HUDEP-2 (cell line): ENCODE data around the gene COPA.
"Not testable (repeated sequence)": the region's sequence is repeated elsewhere in the genome, so short reads cannot be mapped to it uniquely, and the experiment has no call there.

Experiments
- DNase-seq, 76 experiments: peaks; one replicate each; lab custom pipeline; 2025; ENCODE audit not compliant: unreplicated experiment in 76 of 76; lab: John Stamatoyannopoulos, UW

COPA gene

DNA sequence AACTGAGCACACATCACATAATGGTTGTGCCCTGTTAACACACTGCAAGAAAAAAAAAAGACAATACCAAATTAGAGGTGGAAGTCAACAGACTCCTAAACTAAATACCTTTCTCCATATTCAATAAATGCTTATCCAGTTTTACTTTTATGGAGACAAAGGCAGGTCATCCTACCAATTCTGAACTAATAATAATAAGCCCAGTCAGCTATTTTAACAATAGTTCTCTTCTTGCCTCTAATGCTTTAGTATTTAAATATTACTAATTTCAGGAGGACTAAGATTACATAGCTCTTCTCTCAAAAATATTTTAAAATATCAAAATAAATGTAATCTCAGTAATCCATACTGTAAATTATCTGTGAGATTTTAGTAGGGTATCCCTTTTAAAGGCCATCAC lies 10.5 kb downstream of the COPA start:
- no peak for DNase-seq

DNA sequence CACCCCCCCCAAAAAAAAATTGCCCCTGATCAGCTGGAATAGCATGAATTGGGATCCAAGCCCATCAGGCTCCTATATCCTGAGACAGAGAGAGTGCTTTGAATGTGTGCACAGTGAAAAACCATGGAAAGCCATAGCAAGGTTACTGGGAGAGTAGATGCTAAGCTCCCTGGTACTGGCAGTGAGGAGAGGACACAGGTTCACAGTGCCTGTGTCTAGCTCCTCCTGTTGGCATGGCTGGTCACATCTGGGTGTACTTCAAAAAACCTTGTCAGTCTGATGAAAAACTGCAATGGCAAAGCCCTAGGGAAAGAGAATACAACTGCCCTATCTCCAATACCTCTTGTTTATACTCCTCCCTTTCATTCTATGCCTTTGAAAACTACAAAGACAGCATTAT lies 12.9 kb downstream of the COPA start:
- peak in 3 of 76 experiments; percentile 4 to 8 (median 8) for DNase-seq

DNA sequence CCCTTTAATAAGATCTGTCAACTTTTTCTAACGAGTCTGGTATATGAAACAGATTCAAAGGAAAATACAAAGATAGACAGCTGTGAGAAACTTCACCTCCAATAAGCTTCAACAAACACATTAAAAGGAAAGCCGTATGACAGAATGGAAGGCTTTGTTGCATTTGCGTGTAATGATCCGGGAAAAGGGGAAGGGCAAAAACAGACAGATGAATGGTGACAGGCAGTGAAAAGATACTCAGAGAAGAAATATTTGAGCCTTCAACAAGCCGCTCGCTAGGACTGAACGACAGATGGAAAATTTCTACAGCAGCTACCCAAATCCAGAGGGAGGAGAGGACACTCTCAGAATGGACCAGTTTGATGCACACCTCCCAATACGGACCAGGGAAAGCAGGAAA lies 14.9 kb downstream of the COPA start:
- no peak for DNase-seq

DNA sequence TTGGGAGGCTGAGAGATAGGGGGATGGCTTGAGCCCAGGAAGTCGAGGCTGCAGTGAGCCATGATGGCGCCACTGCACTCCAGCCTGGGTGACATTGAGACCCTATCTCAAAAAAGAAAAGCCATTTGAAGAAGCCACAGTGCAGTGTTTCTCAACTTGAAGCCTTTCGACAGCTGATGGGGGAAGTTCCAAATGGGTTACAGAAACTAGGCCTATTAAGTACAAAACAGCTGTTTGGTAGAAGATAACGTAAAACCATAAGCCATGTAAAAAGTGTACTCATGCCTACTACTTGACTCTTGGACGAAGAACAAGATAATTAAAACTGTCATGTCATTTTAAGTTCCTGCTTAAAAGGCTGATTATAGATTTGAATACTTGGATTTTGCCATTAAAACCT lies 16.6 kb downstream of the COPA start:
- peak in 21 of 76 experiments; percentile 10 to 70 (median 34) for DNase-seq

DNA sequence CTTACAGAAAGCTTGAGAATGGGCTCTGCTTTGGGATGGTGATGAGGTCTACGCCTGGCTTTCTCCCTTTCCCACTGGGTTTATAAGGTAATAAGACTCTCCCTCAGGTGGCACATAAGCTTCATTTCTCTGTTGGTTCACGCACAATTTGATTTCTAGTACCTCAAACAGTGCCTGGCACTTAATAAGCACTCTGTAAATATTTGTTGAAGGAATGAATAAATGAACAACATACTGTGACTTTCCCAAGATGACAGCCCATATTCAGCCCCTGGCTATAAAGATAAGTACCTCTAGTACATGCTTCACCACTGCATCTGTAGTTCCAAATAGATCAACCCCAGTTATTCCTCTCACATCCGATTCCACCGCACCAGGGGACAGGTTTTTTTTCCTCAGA lies 17.8 kb downstream of the COPA start:
- DNase-seq, result no peak

DNA sequence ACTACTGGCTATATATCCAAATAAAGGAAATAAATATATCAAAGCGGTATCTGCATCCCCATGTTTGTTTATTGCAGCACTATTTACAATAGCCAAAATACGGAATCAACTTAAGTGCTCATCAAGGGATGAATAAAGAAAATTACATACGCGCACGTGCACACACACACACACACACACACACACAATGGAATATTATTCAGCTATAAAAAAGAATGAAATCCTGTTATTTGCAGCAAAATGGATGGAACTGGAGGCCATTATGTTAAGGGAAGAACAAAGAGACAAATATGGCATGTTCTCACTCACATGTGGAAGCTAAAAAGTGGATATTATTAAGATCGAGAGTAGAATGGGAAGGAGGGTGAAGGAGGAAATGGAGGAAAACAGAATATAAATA lies 20.2 kb downstream of the COPA start:
- DNase-seq, result no peak

DNA sequence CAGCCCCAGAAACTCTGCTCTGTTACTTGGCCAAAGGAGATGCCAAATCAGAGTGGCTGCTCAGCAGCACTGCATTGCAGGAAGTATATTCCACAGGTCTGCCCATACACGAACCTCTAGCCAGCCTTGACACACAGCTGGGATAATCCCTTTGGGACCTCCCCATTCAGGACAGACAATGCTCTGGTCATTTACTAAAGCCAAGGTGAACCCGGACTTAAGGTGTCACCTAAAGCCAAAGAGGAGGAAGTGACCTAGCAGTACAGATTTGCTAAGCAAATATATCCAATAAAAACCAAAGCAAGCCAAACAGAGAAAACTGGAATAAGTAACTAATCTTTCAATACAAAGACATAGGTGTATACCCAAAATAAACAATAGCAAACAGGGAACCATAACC lies 27.7 kb downstream of the COPA start:
- no peak for DNase-seq

DNA sequence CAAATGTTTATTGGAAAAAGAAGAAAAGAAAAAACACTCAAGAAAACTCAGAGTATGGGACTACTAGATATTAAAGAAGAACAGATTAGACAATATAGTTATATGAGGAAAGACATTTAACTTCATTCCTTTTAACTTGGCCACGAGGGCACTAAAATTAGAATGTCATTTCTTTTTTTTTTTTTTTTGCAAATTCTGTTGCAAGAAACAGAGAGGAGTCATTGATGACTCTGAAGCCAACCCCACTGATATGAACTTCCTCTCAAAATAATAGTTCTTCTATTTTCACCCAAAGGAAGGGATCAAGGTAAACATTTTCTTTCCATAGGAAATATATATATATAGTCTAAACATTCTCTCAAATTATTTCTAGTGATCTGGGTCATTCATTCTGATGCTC lies 33.5 kb downstream of the COPA start:
- DNase-seq, result no peak

DNA sequence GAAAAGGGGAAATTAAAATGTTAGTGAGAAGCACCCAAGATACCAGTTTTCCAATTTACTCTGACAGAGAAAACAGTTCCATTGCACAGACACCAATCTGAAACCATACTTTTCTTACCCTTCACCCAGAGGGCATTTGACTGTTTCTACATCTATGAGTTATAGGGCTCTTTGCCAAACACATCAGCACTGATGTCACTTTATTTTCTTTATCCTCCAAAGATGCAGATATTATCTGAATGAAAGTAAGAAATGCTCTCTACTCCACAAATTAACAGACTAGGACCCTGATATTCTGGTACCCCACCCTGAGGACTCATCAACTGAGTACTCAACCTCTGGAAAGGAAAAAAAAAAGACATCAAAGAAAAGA lies 33.9 kb downstream of the COPA start:
- DNase-seq, result no peak

DNA sequence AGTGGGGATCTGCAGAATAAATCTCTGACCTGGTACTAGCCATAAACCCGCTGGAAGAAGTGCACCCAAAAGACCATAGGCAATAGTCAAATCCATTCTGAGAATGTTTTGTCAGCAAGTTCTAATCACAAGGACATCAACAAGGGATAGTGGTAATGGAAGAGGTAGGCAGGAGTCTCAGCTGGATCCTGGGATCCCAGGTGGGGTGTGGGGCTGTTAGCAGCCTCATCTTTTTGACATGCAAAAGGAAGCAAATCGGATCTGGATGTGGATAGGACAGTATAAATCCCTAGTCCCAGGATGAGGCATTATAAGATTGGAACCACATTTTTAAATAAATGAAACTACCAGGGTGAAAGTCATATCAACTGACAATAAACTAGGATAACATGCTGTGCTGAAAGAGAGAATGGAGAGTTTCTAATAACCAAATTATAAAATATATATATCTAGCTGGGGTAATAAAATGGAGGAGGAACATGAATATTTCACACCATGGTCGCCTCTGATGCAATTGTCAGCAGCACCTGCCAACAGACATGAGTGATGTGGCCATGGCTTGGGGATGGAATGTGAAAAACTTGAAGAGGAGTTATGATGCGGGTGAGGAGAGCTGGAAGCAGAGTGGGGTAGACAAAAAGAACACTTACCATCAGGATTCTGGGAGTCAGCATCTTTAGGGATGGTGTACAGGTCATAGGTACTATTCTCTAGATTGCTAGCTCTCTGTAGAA lies 34.4 kb downstream of the COPA start:
- no peak for DNase-seq

DNA sequence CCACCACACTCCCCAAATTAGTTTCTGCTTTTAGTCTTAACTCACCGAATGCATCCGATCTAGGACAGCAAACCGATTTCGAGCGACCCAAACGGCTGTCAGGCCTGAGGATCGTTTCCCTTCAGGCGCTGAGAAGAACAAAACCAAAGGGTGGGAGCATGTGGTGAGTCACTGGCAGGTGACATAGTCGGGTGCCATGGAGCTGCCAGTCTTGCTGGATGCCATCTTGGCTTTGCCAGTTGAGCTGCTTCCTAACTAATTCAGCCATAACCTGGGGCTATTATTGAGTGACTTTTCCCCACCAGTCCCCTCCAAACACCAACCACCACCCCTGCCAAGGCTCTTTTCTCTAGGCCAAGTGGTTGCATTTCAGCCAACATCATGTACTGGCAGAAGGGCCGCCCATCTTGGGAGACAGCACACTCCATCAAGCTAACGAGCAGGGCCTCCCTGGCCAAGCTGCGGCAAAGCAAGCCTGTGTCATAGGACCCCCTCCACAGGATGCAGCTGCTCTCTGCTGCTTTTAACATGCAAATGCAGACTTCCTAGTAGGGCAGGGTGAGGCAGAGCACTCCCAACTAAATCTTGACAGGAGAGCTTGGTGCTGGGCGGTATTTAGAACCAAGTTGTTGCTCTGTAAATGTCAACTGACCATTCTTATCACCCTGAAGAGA lies 35.8 kb downstream of the COPA start:
- no peak for DNase-seq

DNA sequence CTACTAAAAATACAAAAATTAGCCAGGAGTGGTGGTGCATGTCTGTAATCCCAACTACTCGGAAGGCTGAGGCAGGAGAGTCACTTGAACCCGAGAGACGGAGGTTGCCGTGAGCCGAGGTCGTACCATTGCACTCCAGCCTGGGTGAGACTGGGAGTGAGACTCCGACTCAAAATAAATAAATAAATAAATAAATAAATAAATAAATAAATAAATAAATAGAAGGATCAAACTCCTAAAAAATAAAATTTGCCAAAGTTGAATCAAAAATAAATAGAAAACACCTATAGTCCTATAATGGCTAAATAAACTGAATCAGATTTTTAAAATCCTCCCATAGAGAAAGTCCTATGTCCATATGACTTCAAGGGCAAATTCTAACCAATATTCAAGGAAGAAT lies 42.9 kb downstream of the COPA start:
- DNase-seq, result no peak

DNA sequence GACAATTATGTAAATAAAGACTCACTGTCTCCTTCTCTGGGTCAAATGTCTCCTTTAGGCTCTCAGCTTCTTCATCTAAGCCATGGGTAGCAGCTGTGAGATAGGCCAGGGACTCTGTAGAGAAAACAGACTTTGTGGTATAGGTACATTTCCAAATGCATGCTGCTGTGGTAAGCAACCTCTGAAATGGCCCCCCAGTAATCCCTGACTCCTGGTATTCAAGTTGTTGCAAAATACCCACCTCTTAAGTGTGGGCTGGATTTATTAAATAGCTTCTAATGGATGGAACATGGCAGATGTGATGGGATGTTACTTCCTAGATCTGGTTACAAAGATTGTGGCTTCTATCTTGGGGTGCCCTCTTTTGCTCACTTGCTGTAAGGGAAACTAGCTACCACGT lies 47.0 kb downstream of the COPA start:
- no peak for DNase-seq

DNA sequence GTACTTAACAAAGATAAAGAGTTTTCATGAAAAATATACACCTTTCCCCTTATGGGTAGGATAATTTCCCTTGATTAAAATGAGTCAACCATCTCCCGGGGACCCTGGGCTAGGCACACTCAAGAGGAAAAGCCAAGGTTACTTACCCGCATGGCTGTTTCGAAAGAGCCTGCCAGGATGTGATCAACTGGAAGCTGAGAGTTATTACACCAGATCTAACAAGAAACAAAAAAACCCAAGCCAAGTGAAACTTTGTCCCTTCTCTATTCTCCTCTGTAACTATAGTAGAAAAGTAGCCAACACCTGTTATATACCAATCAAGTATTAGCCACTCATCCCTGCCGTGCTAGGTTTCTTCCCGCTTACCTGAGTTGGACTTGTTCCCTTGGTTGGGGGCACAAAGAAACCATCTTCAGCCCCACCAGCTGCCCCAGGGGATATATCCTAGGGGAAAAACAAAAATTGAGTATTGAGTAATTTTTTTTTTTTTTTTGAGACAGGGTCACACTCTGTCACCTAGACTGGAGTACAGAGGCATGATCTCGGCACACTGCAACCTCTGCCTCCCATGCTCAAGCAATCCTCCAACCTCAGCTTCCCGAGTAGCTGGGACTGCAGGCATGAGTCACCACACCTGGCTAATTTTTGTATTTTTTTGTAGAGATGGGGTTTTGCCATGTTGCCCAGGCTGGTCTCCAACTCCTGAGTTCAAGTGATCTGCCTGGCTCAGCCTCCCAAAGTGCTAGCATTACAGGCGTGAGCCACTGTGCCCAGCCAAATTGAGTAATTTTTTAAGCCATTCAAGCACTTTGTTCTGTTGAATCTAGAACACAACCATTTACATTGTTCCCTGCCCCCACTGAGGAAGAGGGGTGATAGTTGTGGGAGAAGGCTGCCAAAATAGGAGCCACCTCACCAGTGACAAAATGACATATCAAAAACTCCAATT lies 49.8 kb downstream of the COPA start:
- peak in 5 of 76 experiments; percentile 1 to 39 (median 4) for DNase-seq

DNA sequence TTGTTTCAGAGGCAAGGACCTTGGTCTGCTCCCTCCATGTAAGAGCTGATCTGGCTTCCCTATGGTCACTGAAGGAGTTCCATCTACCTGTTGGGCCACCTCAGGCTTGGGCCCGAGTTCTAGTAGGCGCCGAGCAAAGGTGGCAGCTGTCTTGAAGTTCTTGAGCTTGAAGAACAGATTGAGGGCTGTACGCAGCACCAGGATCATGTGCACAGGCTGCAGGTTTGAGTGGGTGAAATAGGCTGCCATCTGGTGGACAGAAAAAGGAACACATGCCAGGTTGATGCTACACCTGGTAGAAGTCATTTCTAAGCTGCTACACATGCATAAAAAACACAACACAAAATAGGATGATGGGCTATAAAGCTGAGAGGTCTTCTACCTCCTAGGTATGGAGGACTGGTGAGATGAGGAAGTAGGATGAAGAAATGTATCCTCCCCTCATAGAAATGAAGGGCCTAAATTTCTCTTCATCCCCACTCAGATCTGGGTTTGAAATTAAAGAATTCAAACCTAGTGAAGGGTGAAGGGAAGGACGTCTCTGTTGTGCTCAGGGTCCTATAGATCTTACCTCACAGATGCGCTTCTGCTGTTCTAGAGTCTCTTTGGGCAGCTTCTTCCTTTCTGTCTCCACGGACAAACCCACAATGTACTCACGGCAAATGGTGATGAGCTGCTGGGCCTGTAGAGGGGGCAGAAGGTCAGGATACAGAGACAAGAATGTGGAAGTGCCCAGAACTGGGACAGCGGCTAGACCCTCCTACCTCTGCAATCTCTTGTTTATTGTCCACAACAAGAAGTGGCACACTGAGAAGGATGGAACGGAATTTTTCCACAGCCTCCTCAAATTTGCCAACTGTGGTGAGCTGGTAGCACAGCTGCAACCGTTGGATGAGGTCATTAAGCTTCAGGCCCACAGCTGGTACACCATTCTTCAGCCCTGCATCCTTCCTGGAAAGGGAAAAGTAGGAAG lies 51.5 kb downstream of the COPA start:
- peak in 50 of 76 experiments; percentile 3 to 70 (median 24) for DNase-seq

DNA sequence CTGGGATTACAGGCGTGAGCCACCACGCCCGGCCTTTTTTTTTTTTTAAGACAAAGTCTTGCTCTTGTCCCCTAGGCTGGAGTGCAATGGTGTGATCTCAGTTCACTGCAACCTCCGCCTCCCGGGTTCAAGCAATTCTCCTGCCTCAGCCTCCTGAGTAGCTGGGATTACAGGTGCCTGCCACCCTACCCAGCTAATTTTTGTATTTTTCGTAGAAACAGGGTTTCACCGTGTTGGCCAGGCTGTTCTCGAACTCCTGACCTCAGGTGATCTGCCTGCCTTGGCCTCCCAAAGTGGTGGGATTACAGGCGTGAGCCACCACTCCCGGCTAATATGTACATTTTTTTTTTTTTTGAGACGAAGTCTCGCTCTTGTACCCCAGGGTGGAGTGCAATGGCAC lies 55.3 kb downstream of the COPA start:
- not testable (repeated sequence) for DNase-seq

DNA sequence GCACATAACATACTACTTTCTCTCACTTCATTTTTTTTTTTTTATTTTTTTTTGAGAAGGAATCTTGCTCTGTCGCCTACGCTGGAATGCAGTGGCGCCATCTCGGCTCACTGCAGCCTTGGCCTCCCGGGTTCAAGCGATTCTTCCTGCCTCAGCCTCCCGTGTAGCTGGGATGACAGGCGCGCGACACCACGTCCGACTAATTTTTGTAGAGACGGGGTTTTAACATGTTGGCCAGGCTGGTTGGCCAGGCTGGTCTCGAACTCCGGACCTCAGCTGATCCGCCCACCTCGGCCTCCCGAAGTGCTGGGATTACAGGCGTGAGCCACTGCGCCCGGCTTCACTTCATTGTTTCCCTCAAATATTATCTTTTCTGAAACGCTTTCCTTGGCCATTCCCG lies 57.5 kb downstream of the COPA start:
- no peak for DNase-seq

DNA sequence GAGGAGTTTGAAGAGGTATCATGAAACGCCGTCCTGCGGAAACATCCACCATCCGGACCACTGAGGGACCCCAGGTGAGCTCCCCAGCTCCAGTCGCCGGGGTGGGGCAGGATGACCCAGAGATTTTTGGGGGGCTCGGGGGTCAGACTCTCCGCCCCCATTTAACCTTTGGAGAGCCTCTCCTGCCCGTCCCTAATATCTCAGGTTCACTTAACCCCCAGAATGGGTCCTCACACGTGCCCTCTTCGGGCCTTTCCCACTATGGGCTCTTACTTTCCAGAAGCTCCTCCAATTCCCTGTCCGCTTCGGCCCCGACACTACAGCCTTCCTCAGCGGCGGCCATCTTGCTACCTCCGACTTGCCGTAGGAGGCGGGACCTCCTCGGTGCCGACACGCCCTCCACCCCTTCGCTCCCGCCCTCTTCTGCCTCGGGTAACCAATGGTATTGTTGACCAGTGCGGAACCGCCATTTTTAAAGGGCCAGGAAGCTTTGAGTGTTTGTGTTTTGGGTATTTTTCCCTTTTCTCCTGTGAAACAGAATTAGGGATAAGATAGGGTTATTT lies 58.2 kb downstream of the COPA start, which contains the start of gene PEX19:
PEX19 (minus strand) TSS at position 352 of the 563 bp plus-strand sequence; CDS start at position 343, 9 bp downstream.
- peak in 75 of 76 experiments; percentile 32 to 94 (median 86) for DNase-seq

DNA sequence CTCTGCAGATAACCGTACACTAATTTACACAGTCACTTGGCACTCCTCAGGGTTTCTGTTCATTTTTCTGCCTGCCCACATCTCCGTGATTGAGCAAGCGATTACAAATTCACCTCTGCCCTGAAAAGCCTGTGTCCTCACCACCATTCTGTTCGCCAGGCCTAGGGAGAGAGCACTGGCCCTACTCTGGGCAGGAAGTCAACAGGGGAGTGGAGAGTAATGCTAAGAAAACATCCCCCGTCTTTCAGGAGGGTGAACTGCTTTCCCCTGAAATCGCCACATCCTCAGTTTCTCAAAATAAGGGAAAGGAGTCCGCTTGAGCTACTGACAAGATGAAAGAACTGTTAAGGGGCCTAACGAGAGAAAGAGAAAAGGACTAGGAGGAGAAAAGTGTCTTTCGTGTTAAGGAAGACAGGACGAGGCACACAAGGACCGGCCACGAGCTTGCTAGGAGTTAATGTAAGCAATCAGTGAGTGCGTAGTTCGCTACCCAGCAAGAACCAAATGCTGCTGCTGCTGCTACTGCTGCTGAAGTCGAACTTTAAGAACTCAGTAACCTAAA lies 58.7 kb downstream of the COPA start:
- peak in 14 of 76 experiments; percentile 4 to 33 (median 10) for DNase-seq
